ENCODE measurements around the gene ZDHHC20. TPM values are rescaled to one million over a fixed set of nuclear protein-coding genes. Genes with fewer than 3 reads are reported as not detected.

Gene ZDHHC20
- total RNA-seq, 1 experiment from 2014 or later, result 69.7 TPM

- TF ChIP-seq ATF6 (CRISPR knock-in tag; IDR thresholded peaks at IDR 0.05) (no peak), GRHL2 (CRISPR knock-in tag; IDR thresholded peaks at IDR 0.05; ENCODE audit: insufficient replicate concordance, severe bottlenecking) (no peak), ESRRA (CRISPR knock-in tag; IDR thresholded peaks at IDR 0.05; ENCODE audit: borderline replicate concordance) (no peak), MYBL2 (CRISPR knock-in tag; IDR thresholded peaks at IDR 0.05) (no peak), FOXK1 (CRISPR knock-in tag; IDR thresholded peaks at IDR 0.05) (no peak), SMAD3 (CRISPR knock-in tag; IDR thresholded peaks at IDR 0.05; ENCODE audit: borderline replicate concordance) (no peak), E2F4 (CRISPR knock-in tag; IDR thresholded peaks at IDR 0.05; ENCODE audit: borderline replicate concordance, low read depth) (no peak), NR1H2 (CRISPR knock-in tag; IDR thresholded peaks at IDR 0.05) (no peak)
Measured at GRCh38 chr13:21333186-21333585, 125.9 kb downstream of the ZDHHC20 start (continued).

DNA sequence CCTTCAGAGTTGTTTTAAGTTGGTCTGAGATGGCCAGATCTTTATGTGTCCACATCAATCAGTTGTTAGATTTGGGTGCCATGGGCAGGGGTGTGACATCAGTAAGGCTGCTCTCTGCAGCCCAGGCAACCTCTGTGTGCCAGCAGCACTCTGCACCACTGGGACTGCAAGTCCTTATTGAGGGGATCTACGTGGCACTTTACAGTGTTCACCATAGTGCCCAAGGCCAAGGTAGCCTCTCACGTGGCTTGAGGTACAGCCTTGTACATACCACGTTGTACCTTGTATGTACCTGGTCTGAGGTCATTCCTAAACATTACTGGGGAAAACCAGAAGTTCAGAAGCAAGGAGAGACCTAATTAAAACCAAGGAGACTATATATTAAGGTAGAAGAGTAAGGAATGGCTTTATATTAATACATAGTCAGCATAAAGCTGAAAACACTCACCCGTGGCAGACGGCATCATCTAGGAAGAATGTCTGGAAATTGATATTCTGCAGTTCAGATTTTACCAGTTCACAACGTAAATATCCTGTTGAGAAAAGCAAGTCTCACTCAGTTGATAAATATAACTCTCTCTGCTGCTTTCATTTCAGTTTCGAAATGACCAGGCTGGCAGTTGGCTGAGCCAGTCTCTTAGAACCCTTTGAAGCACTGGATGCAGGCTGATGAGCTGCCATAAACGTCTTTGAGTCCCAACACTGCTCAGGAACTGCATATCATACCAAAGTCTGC lies 128.8 kb downstream of the ZDHHC20 start:
- no peak for TF ChIP-seq NR3C1 (CRISPR knock-in tag; conservative IDR thresholded peaks at IDR 0.05; ENCODE audit: low read depth)
- no peak for TF ChIP-seq ZNF317 (CRISPR knock-in tag; IDR thresholded peaks at IDR 0.05; ENCODE audit: borderline replicate concordance, low read depth)
- TF ChIP-seq ZNF512 (CRISPR knock-in tag; IDR thresholded peaks at IDR 0.05; ENCODE audit: borderline replicate concordance), result no peak
- no peak for TF ChIP-seq PRRX2 (CRISPR knock-in tag; IDR thresholded peaks at IDR 0.05)
- TF ChIP-seq MYBL2 (CRISPR knock-in tag; IDR thresholded peaks at IDR 0.05), result no peak
- TF ChIP-seq ZNF219 (CRISPR knock-in tag; IDR thresholded peaks at IDR 0.05; ENCODE audit: borderline replicate concordance), result no peak
- TF ChIP-seq AFF4 (CRISPR knock-in tag; IDR thresholded peaks at IDR 0.05; ENCODE audit: borderline replicate concordance), result no peak
- TF ChIP-seq NFATC4 (CRISPR knock-in tag; IDR thresholded peaks at IDR 0.05), result no peak
- TF ChIP-seq TEAD1 (CRISPR knock-in tag; IDR thresholded peaks at IDR 0.05), result no peak
- TF ChIP-seq, protein P1, sequence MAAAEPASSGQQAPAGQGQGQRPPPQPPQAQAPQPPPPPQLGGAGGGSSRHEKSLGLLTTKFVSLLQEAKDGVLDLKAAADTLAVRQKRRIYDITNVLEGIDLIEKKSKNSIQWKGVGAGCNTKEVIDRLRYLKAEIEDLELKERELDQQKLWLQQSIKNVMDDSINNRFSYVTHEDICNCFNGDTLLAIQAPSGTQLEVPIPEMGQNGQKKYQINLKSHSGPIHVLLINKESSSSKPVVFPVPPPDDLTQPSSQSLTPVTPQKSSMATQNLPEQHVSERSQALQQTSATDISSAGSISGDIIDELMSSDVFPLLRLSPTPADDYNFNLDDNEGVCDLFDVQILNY (CRISPR knock-in tag; IDR thresholded peaks at IDR 0.05), result no peak
- TF ChIP-seq ZNF423 (CRISPR knock-in tag; IDR thresholded peaks at IDR 0.05), result no peak
- TF ChIP-seq, protein P2, sequence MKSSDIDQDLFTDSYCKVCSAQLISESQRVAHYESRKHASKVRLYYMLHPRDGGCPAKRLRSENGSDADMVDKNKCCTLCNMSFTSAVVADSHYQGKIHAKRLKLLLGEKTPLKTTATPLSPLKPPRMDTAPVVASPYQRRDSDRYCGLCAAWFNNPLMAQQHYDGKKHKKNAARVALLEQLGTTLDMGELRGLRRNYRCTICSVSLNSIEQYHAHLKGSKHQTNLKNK (CRISPR knock-in tag; IDR thresholded peaks at IDR 0.05), result no peak
- no peak for TF ChIP-seq ZNF416 (CRISPR knock-in tag; IDR thresholded peaks at IDR 0.05)
- no peak for TF ChIP-seq HMGA2 (CRISPR knock-in tag; IDR thresholded peaks at IDR 0.05)

More for the DNA sequence above, 128.8 kb downstream of the ZDHHC20 start:
- peaks cover 48% of the 10 kb centered on the region for H3K4me1 Mint-ChIP-seq
- POLR2A ChIA-PET, result no interaction called here
- CTCF ChIA-PET, result interaction anchor here (1.0 to 5.6 kb wide), 2 partner anchors 33 to 147 kb away, joined by 3 to 47 read pairs; no protein-coding TSS in a partner anchor
- H3K36me3 Mint-ChIP-seq, result no peaks in the 10 kb centered on the region
- H3K4me3 Mint-ChIP-seq, result no peak overlapping the region
- no peak overlapping the region for H3K27ac Mint-ChIP-seq
- H3K9me3 Mint-ChIP-seq, result peaks cover 15% of the 10 kb centered on the region
- ATAC-seq (no peak), DNase-seq (ENCODE audit: low spot score) (no peak)
- H3K27me3 Mint-ChIP-seq (ENCODE audit: low read depth), result peaks cover 21% of the 10 kb centered on the region

All from WTC11 (cell line).